Right renal cortex interstitium (tissue), 3 donors: Measurements from ENCODE around the gene B3GNT8. TPM values are rescaled to one million over a fixed set of nuclear protein-coding genes. Genes with fewer than 3 reads are reported as not detected.
A peak's percentile ranks its signal among the peaks of the same experiment; 100 is the strongest.
"Not testable (repeated sequence)": the region's sequence is repeated elsewhere in the genome, so short reads cannot be mapped to it uniquely, and the experiment has no call there.

Source experiments
- DNase-seq, 3 donors: peaks; one replicate each; pipeline ENCODE4 v3.0.0-alpha.2; 2013; ENCODE audit warnings: low read depth in 3 of 3, low spot score in 2 of 3
- polyA plus RNA-seq, 3 donors: library from polyadenylated mRNA; unstranded; fragments of 120-200 nt; gene quantifications; one replicate each; pipeline ENCODE4 v1.2.1, GENCODE V29; 2013; ENCODE audit not compliant: insufficient read length in 3 of 3

B3GNT8 gene
- polyA plus RNA-seq, 3 donors, result 2.9 to 4.9 (median 3.7) TPM

- peak; percentile 99 to 100 (median 100) for DNase-seq
These were observed 29.8 kb downstream of the B3GNT8 start, which contains the start of the genes BCKDHA and EXOSC5 for GRCh38 chr19:41397086-41398049. TSS of gene BCKDHA (plus strand) at chr19:41397818. CDS start at chr19:41397828, 10 bp downstream. TSS of gene EXOSC5 (minus strand) at chr19:41397359. CDS start at chr19:41397328, 31 bp downstream.

GRCh38 chr19:41395355-41395754, 31.8 kb downstream of the B3GNT8 start:
- DNase-seq, result no peak

GRCh38 chr19:41392775-41393174, 34.4 kb downstream of the B3GNT8 start:
- no peak for DNase-seq

- no peak for DNase-seq
These were observed 35.6 kb downstream of the B3GNT8 start for GRCh38 chr19:41391618-41392017.

- no peak for DNase-seq
These were observed 40.7 kb downstream of the B3GNT8 start for GRCh38 chr19:41386442-41386841.

GRCh38 chr19:41384351-41384750, 42.8 kb downstream of the B3GNT8 start:
- DNase-seq, result no peak

GRCh38 chr19:41381536-41381935, 45.6 kb downstream of the B3GNT8 start:
- DNase-seq, result not testable (repeated sequence)

GRCh38 chr19:41377977-41378709, 49.0 kb downstream of the B3GNT8 start:
- DNase-seq, result no peak

- no peak for DNase-seq
These were observed 50.2 kb downstream of the B3GNT8 start for GRCh38 chr19:41376998-41377365.

GRCh38 chr19:41376241-41376997, 50.8 kb downstream of the B3GNT8 start, which contains the start of gene TMEM91:
TSS of gene TMEM91 (plus strand) at chr19:41376533. CDS start at chr19:41378310, 1,777 bp downstream.
- no peak for DNase-seq

Other genes with a start within 250 kb of the B3GNT8 start
- gene CYP2S1, start 234.2 kb downstream of the B3GNT8 start, polyA plus RNA-seq, result under 1 TPM; 0.51 to 0.54 (median 0.53) TPM
- 10 to 100 TPM; 28.6 to 33.9 (median 32.1) TPM for gene AXL, start 208.2 kb downstream of the B3GNT8 start, polyA plus RNA-seq
- 100 to 1,000 TPM; 197 to 213 (median 202) TPM for gene HNRNPUL1, start 163.0 kb downstream of the B3GNT8 start, polyA plus RNA-seq
- 10 to 100 TPM; 30.8 to 32.1 (median 31.3) TPM for gene CCDC97, start 117.2 kb downstream of the B3GNT8 start, polyA plus RNA-seq
- 10 to 100 TPM; 26.0 to 33.7 (median 27.7) TPM for gene TGFB1, start 73.5 kb downstream of the B3GNT8 start, polyA plus RNA-seq
- 1 to 10 TPM; 5.5 to 7.9 (median 6.1) TPM for gene B9D2, start 63.2 kb downstream of the B3GNT8 start, polyA plus RNA-seq
- 1 to 10 TPM; 7.5 to 8.9 (median 8.7) TPM for gene TMEM91, start 50.8 kb downstream of the B3GNT8 start, polyA plus RNA-seq
- gene EXOSC5, start 30.0 kb downstream of the B3GNT8 start, polyA plus RNA-seq, result 10 to 100 TPM; 12.5 to 17.4 (median 14.3) TPM
- gene BCKDHA, start 29.6 kb downstream of the B3GNT8 start, polyA plus RNA-seq, result 10 to 100 TPM; 34.9 to 43.2 (median 38.2) TPM
- 10 to 100 TPM; 60.1 to 67.4 (median 61.4) TPM for gene DMAC2, start 12.5 kb upstream of the B3GNT8 start, polyA plus RNA-seq
- gene ERICH4, start 15.8 kb upstream of the B3GNT8 start, polyA plus RNA-seq, result 1 to 10 TPM; 2.8 to 6.5 (median 6.3) TPM
- 1 to 10 TPM in 2 of 3 donors, under 1 TPM in 1; 0.86 to 1.6 (median 1.6) TPM for gene CEACAM21, start 148.8 kb upstream of the B3GNT8 start, polyA plus RNA-seq
- gene CEACAM4, start 199.7 kb upstream of the B3GNT8 start, polyA plus RNA-seq, result under 1 TPM in 1 of 3 donors, not detected in 2; 0.16 TPM